Stimulated activated CD4-positive, alpha-beta T cell treated with anti-CD3 and anti-CD28 coated beads, Interleukin-15, amount 100 ng/mL, for 24 hours (primary cell): Measurements from ENCODE around the gene STON2.
"Not testable (repeated sequence)": the region's sequence is repeated elsewhere in the genome, so short reads cannot be mapped to it uniquely, and the experiment has no call there.

Experiments used
- DNase-seq: peaks from one replicate; pipeline ENCODE4 v3.0.0-alpha.2; 2020

STON2 gene

GRCh38 chr14:81400202-81400678, at the start of gene STON2:
Gene STON2 (minus strand): TSS chr14:81400324. CDS start chr14:81398382, 1,942 bp downstream.
- DNase-seq: peak; percentile 41

- DNase-seq: no peak
Measured at GRCh38 chr14:81449576-81449975, 49.5 kb upstream of the STON2 start.

- DNase-seq: no peak
Measured at GRCh38 chr14:81449114-81449513, 49.0 kb upstream of the STON2 start.

GRCh38 chr14:81447021-81447764, 47.1 kb upstream of the STON2 start:
- no peak for DNase-seq

GRCh38 chr14:81446279-81447007, 46.3 kb upstream of the STON2 start:
- no peak for DNase-seq

GRCh38 chr14:81441626-81442134, 41.6 kb upstream of the STON2 start:
- DNase-seq: no peak

- DNase-seq: no peak
Measured at GRCh38 chr14:81440041-81440440, 39.9 kb upstream of the STON2 start.

- DNase-seq: no peak
Measured at GRCh38 chr14:81437244-81437643, 37.1 kb upstream of the STON2 start.

GRCh38 chr14:81436296-81437138, 36.4 kb upstream of the STON2 start:
- DNase-seq: peak; percentile 72

GRCh38 chr14:81435391-81436295, 35.5 kb upstream of the STON2 start:
- peak; percentile 34 for DNase-seq

- no peak for DNase-seq
Measured at GRCh38 chr14:81435048-81435390, 34.9 kb upstream of the STON2 start.

- DNase-seq: peak; percentile 5
Measured at GRCh38 chr14:81434230-81434629, 34.1 kb upstream of the STON2 start.

- no peak for DNase-seq
Measured at GRCh38 chr14:81433378-81433777, 33.3 kb upstream of the STON2 start.

- DNase-seq: no peak
Measured at GRCh38 chr14:81432219-81432661, 32.1 kb upstream of the STON2 start.

- DNase-seq: no peak
Measured at GRCh38 chr14:81430235-81430634, 30.1 kb upstream of the STON2 start.

GRCh38 chr14:81429749-81430148, 29.6 kb upstream of the STON2 start:
- not testable (repeated sequence) for DNase-seq

- no peak for DNase-seq
Measured at GRCh38 chr14:81429028-81429427, 28.9 kb upstream of the STON2 start.

GRCh38 chr14:81427348-81428058, 27.4 kb upstream of the STON2 start:
- DNase-seq: no peak

GRCh38 chr14:81423504-81423903, 23.4 kb upstream of the STON2 start:
- DNase-seq: no peak

- DNase-seq: no peak
Measured at GRCh38 chr14:81418057-81418790, 18.1 kb upstream of the STON2 start.

GRCh38 chr14:81416981-81417380, 16.9 kb upstream of the STON2 start:
- no peak for DNase-seq
